Activated T-cell treated with anti-CD3 and anti-CD28 coated beads, Interleukin-2, amount 50 U/mL, for 72 hours (primary cell): ENCODE data around the gene LGALS1. TPM values are rescaled to one million over a fixed set of nuclear protein-coding genes. Genes with fewer than 3 reads are reported as not detected.
"Not testable (repeated sequence)": the region's sequence is repeated elsewhere in the genome, so short reads cannot be mapped to it uniquely, and the experiment has no call there.

Source experiments
- ATAC-seq, 2 donors: fragments of 150-1000 bp; cut with Tn5 transposase; replicated peaks in 1 of 2; 2 replicates each; pipeline ENCODE4 v1.10.0; 2021; ENCODE audit warnings: moderate library complexity in 2 of 2, mild to moderate bottlenecking in 1 of 2
- DNase-seq, 2 donors: peaks; one replicate each; pipeline ENCODE4 v3.0.0; 2021 to 2022; ENCODE audit warnings: mixed read lengths in 1 of 2
- H3K27ac Mint-ChIP-seq: one replicate; pipeline ENCODE4 v1.8.0; 2022; ENCODE audit warnings: mild to moderate bottlenecking, moderate library complexity, mixed read lengths
- H3K27me3 Mint-ChIP-seq: one replicate; pipeline ENCODE4 v1.8.0; 2022; ENCODE audit warnings: low read depth, mixed read lengths
- H3K36me3 Mint-ChIP-seq, 2 donors: one replicate each; pipeline ENCODE4 v1.8.0; 2022; ENCODE audit warnings: mixed read lengths in 2 of 2, mild to moderate bottlenecking in 1 of 2; ENCODE audit not compliant: insufficient read depth in 2 of 2
- H3K4me1 Mint-ChIP-seq: one replicate; pipeline ENCODE4 v1.8.0; 2022; ENCODE audit warnings: low read depth, mixed read lengths
- H3K4me3 Mint-ChIP-seq, 2 donors: one replicate each; pipeline ENCODE4 v1.8.0; 2022; ENCODE audit warnings: mild to moderate bottlenecking in 2 of 2, mixed read lengths in 2 of 2, moderate library complexity in 2 of 2
- H3K9me3 Mint-ChIP-seq, 2 donors: one replicate each; pipeline ENCODE4 v1.8.0; 2022; ENCODE audit warnings: mixed read lengths in 2 of 2
- total RNA-seq, 2 donors: library from RNA; stranded (reverse); gene quantifications; one replicate each; pipeline ENCODE4 v1.2.3, GENCODE V29; 2022

The LGALS1 gene
- total RNA-seq, 2 donors from 2014 or later, result 303 to 803 TPM

DNA sequence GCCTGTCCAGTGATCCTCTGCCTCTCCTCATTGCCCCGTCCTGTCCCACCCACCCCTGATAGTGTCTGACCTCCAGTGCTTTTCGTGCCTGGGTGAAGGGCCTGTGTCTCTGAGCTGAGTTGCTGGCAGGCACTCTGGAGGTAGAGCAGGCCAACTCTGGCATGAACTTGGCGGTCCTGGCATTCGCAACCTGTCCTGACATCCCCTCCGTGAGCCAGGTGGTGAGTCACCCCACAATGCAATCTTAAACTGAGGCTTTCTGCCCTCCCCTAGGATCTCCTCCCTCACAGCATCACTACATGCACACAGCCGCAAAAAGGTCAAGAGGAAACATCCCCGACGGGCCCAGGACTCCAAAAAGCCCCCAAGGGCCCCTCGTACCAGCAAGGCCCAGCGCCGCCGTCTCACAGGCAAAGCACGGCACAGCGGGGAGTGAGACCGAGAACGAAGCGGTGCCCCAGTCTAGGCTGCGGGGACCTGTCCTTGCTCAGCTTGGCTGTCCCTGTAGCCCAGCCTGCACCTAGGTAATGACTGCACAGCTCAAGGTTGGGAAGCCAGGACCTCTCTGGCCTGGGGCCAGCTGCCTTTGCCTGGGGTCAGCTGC, 15.6 kb downstream of the LGALS1 start:
- Mint-ChIP-seq H3K9me3 (no peaks in the 10 kb centered on the region), H3K4me1 (peaks cover 30% of the 10 kb centered on the region), H3K27me3 (no peaks in the 10 kb centered on the region), H3K4me3 (no peak overlapping the region), H3K36me3 (peaks cover 4 to 10% of the 10 kb centered on the region in 2 donors), H3K27ac (no peak overlapping the region)
- no peak for DNase-seq
- no peak for ATAC-seq

DNA sequence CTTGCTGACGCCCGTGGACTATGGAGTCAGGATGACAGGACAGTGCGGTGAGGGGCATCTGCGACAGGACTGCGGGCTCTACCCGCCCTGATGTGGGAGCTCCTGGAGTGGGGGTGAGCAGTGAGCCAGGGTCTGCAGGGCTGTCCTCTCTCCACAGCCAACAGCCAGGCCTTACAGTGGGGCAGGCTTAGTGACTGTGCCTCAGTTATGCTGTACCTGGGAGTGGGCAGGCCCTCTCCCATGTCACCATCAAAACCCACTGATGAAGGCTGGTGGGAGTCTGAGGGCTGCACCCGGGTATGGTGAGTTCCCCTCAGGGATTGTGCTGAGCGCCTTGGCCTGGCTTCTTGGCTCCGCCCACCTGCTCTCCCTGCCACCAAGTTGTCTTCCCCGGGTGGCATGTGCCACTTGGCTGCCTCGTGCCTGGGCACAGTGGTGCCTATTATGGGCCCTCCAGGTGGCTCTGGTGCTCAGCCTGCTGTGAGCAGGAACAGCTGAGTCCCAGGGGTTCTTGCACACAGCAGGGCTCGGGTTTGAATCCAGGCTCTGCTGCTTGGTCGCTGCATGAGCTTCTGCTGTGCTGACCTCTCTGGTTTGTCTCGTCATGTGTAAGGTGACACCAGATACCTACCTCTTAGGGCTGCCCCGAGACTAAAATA, 17.3 kb downstream of the LGALS1 start:
- ATAC-seq (no peak), DNase-seq (no peak)
- Mint-ChIP-seq H3K9me3 (no peaks in the 10 kb centered on the region), H3K36me3 (peaks cover 2 to 10% of the 10 kb centered on the region in 2 donors), H3K27ac (no peak overlapping the region), H3K27me3 (no peaks in the 10 kb centered on the region), H3K4me3 (no peak overlapping the region), H3K4me1 (peaks cover 28% of the 10 kb centered on the region)

DNA sequence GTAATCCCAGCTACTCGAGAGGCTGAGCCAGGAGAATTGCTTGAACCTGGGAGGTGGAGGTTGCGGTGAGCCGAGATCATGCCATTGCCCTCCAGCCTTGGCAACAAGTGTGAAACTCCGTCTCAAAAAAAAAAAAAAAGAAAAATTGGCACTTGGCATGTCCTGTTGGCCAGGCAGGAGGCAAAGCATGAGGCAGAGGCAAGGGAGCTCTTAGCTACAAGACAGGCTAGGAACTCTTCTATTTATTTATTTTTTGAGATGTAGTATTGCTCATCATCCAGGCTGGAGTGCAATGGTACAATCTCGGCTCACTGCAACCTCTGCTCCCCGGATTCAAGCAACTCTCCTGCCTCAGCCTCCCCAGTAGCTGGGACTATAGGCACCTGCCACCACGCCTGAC, 18.7 kb downstream of the LGALS1 start:
- H3K9me3 Mint-ChIP-seq, H3K27me3 Mint-ChIP-seq, H3K4me3 Mint-ChIP-seq, H3K36me3 Mint-ChIP-seq, ATAC-seq, H3K27ac Mint-ChIP-seq, DNase-seq: not testable (repeated sequence)
- H3K4me1 Mint-ChIP-seq, result peaks cover 18% of the 10 kb centered on the region

DNA sequence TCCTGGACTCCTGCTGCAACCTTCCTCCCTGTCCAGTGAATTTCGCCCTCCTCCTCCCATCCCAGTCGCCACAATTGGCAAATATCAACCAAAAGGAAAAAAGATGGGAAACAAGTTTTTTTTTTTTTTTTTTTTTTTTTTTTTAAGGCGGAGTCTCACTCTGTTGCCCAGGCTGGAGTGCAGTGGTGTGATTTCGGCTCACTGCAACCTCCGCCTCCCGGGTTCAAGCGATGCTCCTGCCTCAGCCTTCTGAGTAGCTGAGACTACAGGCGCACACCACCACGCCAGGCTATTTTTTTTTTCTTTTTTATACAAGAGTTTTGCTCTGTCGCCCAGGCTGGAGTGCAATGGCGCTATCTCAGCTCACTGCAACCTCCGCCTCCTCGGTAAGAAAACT, 20.8 kb downstream of the LGALS1 start:
- H3K4me3 Mint-ChIP-seq, result peak overlapping the region; percentile 67 to 85
- not testable (repeated sequence) for DNase-seq, H3K36me3 Mint-ChIP-seq, H3K27ac Mint-ChIP-seq, ATAC-seq, H3K9me3 Mint-ChIP-seq, H3K27me3 Mint-ChIP-seq
- peaks cover 18% of the 10 kb centered on the region for H3K4me1 Mint-ChIP-seq

DNA sequence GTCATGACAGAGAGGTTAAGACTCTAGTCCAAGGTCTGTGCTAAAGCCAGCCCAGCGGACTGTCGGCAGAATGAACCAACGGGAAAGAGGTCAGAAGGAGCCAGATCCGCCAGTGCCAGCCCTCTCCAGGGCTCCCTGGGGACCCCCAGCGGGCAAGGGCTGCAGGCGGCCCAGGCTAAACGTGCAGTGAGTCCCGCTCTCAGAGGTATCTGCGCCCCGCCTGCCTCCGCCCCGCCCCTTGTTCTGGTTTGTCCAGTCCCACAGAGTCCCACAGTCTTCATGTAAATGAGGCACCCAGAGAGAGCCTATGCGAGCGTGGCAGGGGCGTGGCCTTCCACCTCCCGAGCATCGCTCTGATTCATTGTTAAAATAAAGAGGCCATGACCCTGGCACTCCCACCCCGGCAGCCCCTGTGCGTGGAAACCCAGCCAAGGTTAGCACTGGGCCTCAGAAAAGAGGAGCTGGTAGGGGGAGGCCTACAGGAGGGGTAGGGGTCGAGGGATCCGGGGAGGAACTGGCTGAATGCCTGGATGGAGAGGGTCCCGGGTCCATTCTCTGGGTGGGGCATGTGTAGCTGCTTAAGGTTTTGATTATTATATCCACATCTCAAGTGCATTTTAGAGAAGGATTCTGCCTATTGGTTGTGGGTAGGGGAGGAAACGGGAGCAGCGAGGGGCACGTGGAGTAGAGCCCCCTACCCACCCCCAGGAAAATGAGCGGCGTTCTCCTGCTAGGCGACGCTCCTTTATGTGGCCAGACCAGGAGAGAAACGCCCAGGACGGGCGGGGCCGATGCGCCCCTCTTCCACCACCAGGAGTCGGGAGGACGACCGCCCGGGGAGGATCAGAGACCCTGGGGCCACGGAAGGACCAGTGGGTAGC, 21.5 kb downstream of the LGALS1 start, which contains the start of gene TRIOBP:
Gene TRIOBP, plus strand, starts transcription at position 392 of the 881 bp plus-strand sequence. CDS start 4,318 bp downstream, outside the sequence.
- Mint-ChIP-seq H3K4me1 (peaks cover 18% of the 10 kb centered on the region), H3K27me3 (no peaks in the 10 kb centered on the region), H3K4me3 (peak within 1 kb of the TSS; percentile 67 to 85), H3K36me3 (peaks cover 2 to 5% of the 10 kb centered on the region in 2 donors), H3K9me3 (no peaks in the 10 kb centered on the region), H3K27ac (peak within 1 kb of the TSS; percentile 37)
- DNase-seq (peak; percentile 87 to 93), ATAC-seq (peak; percentile 99 to 100)

DNA sequence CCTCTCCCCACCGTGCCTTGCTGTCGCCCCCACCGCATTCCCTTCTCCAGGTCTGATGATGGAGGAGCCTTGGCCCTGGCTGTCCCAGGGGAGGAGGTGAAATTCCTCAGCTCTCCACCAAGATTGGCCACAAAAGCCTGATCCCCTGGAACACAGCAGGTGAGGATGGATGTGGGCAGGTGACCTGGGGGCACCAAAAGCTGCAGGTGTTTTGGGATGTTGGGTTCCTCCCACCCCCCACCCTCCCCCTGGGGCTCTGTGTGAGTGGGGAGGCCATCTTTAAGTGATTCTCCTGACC, 22.1 kb downstream of the LGALS1 start:
- Mint-ChIP-seq H3K36me3 (peaks cover 2 to 5% of the 10 kb centered on the region in 2 donors), H3K27me3 (no peaks in the 10 kb centered on the region), H3K9me3 (no peaks in the 10 kb centered on the region), H3K4me3 (no peak overlapping the region), H3K4me1 (peaks cover 18% of the 10 kb centered on the region), H3K27ac (no peak overlapping the region)
- DNase-seq (no peak), ATAC-seq (no peak)

DNA sequence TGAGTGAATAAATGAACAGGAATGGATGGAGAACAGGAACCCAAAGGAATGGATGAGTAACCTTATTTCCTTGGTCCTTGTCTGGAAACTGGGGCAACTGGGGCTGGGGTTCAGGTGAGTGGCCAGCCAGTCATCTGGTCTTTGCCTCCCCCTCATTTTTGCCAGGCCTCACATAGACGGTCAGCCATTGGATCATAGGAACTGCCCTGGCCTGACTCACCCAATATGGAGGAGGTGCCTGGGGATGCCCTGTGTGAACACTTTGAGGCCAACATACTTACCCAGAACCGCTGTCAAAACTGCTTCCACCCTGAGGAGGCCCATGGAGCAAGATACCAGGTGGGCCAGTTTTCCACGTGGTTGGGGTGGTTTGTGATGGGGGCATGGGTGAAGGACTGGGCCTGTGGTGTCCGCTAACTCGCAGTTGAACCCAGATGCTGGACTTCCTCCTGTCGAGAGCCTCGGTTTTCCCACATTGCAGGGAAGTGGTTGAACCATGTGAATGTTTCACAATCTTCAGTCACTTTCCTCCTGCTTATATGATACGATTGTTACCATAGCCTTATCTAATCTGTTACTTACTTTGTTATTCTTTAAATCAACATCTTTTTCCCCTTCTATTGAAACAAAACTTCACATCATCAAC, 25.8 kb downstream of the LGALS1 start:
- DNase-seq, result no peak
- H3K27me3 Mint-ChIP-seq, result no peaks in the 10 kb centered on the region
- no peak overlapping the region for H3K27ac Mint-ChIP-seq
- H3K36me3 Mint-ChIP-seq, result no peaks in the 10 kb centered on the region
- H3K4me1 Mint-ChIP-seq, result peaks cover 9% of the 10 kb centered on the region
- no peaks in the 10 kb centered on the region for H3K9me3 Mint-ChIP-seq
- H3K4me3 Mint-ChIP-seq, result no peak overlapping the region
- ATAC-seq, result no peak

DNA sequence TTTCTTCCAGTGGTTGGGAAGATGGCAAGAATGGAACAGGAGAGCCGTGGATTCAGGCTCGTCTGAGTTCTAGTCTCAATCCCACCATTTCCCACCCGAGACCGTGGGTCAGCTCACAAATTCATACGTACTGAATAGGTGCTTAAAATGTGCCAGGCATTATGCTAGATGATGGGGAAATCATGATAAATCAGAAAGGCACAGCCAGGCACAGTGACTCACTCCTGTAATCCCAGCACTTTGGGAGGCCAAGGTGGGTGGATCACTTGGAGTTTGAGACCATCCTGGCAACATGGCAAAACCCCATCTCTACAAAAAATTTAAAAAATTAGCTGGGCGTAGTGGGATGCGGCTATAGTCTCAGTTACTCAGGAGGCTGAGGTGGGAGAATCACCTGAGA, 28.5 kb downstream of the LGALS1 start:
- no peak for DNase-seq
- Mint-ChIP-seq H3K36me3 (no peaks in the 10 kb centered on the region), H3K27me3 (no peaks in the 10 kb centered on the region), H3K9me3 (no peaks in the 10 kb centered on the region), H3K27ac (no peak overlapping the region), H3K4me3 (no peak overlapping the region), H3K4me1 (no peaks in the 10 kb centered on the region)
- no peak for ATAC-seq

DNA sequence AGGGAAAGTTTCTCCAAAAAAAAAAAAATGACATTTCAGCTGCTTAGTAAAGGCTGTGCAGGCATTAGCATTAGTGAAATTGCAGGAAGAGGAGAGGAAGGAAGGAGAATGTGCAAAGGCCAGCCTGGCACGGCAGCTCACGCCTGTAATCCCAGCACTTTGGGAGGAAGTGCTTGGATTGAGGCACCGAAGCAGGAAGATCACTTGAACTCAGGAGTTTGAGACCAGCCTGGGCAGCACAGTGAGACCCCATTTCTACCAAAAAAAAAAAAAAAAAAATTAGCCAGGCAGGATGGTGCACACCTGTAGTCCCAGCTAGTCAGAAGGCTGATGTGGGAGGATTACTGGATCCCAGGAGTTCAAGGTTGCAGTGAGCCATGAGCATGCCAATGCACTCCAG, 29.2 kb downstream of the LGALS1 start:
- Mint-ChIP-seq H3K9me3 (no peaks in the 10 kb centered on the region), H3K4me3 (no peak overlapping the region), H3K36me3 (no peaks in the 10 kb centered on the region), H3K27ac (no peak overlapping the region), H3K4me1 (no peaks in the 10 kb centered on the region), H3K27me3 (no peaks in the 10 kb centered on the region)
- no peak for ATAC-seq
- DNase-seq, result no peak

DNA sequence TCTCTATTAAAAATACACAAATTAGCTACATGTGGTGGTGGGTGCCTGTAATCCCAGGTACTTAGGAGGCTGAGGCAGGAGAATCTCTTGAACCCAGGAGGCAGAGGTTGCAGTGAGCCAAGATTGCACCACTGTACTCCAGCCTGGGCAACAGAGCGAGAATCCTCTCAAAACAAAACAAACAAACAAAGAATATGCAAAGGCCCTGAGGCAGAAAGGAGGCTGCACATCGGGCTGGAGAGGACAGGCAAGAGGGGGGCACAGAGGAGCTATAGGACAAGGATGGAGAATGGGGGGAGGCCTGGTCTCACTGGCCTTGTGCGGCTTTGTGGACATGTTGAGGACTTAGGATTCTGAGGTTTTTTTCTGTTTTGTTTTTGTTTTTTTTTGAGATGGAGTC, 29.8 kb downstream of the LGALS1 start:
- Mint-ChIP-seq H3K4me1 (no peaks in the 10 kb centered on the region), H3K27ac (no peak overlapping the region), H3K9me3 (no peaks in the 10 kb centered on the region), H3K4me3 (no peak overlapping the region), H3K36me3 (no peaks in the 10 kb centered on the region), H3K27me3 (no peaks in the 10 kb centered on the region)
- ATAC-seq (no peak), DNase-seq (no peak)

DNA sequence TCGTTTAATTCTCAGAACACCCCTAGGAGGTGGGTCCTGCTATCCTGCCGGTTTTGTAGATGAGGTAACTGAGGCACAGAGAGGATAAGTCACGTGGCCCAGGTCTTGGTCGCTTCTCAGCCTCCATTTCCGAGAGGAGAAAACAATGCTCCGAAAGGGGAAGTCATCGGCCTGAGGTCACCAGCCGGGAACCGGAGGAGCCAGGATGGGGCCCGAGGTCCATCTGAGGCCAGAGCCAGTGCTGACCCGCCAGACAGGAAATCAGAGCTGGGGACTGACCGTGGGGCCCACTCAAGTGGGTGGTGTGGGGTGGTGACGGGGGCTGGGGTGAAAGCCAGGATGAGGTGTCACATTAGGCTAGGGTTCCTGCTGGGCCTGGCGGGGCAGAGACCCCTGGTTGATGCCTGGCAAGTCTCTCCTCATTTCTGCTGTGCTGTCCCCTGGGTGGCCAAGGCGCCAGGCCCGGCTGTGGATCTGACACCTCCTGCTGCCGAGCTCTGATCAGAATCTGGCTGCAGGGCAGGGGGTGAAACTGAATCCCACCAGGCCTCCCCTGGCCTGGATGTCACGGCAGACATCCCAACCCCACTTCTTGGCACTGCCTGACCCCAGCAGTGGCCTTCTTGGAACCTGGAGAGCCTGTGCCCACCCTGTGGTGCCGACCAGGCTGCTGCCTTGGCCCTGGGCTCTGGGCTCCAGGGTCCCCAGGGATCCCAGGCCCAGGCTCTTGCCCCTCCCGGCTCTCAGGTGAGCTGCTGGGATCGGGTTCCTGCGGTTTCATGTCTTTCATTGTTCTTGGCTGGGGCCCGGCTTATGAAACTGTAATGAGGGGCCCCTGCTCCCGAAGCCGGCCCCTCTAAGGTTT, 33.4 kb downstream of the LGALS1 start:
- ATAC-seq (no peak), DNase-seq (no peak)
- no peaks in the 10 kb centered on the region for H3K4me1 Mint-ChIP-seq
- no peaks in the 10 kb centered on the region for H3K27me3 Mint-ChIP-seq
- no peaks in the 10 kb centered on the region for H3K36me3 Mint-ChIP-seq
- H3K27ac Mint-ChIP-seq, result no peak overlapping the region
- H3K9me3 Mint-ChIP-seq, result no peaks in the 10 kb centered on the region
- H3K4me3 Mint-ChIP-seq, result no peak overlapping the region

DNA sequence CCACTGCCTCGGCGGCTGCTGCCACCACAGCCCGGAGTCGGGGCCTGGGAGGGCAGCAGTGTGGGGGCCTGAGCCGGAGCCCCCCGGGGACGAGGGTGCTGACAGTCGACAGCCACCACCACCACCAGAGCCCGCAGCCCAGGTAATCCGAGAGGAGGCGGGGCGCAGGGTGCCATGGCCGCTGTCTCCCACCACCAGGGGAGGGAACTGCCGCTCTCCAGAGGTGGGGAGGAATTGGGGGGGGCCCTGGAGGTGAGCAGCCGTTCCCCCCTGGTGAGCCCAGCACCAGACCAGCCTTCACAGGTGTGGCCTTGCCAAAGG, 34.0 kb downstream of the LGALS1 start:
- ATAC-seq, result no peak
- H3K9me3 Mint-ChIP-seq, result no peaks in the 10 kb centered on the region
- no peaks in the 10 kb centered on the region for H3K36me3 Mint-ChIP-seq
- DNase-seq, result no peak
- no peaks in the 10 kb centered on the region for H3K4me1 Mint-ChIP-seq
- H3K27ac Mint-ChIP-seq, result no peak overlapping the region
- no peak overlapping the region for H3K4me3 Mint-ChIP-seq
- H3K27me3 Mint-ChIP-seq, result no peaks in the 10 kb centered on the region
